Measurements from ENCODE around the gene PSMB11. TPM values are rescaled to one million over a fixed set of nuclear protein-coding genes. Genes with fewer than 3 reads are reported as not detected.

PSMB11 gene
- total and polyA plus RNA-seq, 10 donors = 0.03 TPM; not detected in 9

GRCh38 chr14:23078692-23079116, 36.7 kb downstream of the PSMB11 start:
- WGBS, 5 donors = 24 to 61% (median 37%) methylated on average over 2 of the region's 2 CpGs
- Histone ChIP-seq H3K27me3 (replicated peaks in 1 of 7) (no peaks in the 10 kb centered on the region), H3K4me3 (no peak overlapping the region), H3K9me3 (no peaks in the 10 kb centered on the region), H3K36me3 (peaks cover 3 to 100% (median 94%) of the 10 kb centered on the region in 6 donors), H3K27ac (peak overlapping the region in 5 of 8 donors; percentile 22 to 60 (median 31)), H3K4me1 (peaks cover 0 to 48% (median 19%) of the 10 kb centered on the region in 6 donors)
- intact Hi-C loops (cut with DNase I; ENCODE audit: low total_unique reads) = no loop called here
- no peak for DNase-seq
- TF ChIP-seq POLR2AphosphoS5 (IDR thresholded peaks at IDR 0.05) (peak in 2 of 3 donors; percentile 22 to 65), POLR2A (IDR thresholded peaks at IDR 0.05) (no peak)

GRCh38 chr14:23079716-23080115, 37.7 kb downstream of the PSMB11 start:
- WGBS, 5 donors = 82 to 93% (median 89%) methylated on average over 2 of the region's 2 CpGs
- no peak overlapping the region for H3K4me3 ChIP-seq
- H3K27me3 ChIP-seq (replicated peaks in 1 of 7) = no peaks in the 10 kb centered on the region
- no peaks in the 10 kb centered on the region for H3K9me3 ChIP-seq
- H3K4me1 ChIP-seq = peaks cover 0 to 48% (median 19%) of the 10 kb centered on the region in 6 donors
- no peak for TF ChIP-seq POLR2A (IDR thresholded peaks at IDR 0.05)
- TF ChIP-seq, protein P1, sequence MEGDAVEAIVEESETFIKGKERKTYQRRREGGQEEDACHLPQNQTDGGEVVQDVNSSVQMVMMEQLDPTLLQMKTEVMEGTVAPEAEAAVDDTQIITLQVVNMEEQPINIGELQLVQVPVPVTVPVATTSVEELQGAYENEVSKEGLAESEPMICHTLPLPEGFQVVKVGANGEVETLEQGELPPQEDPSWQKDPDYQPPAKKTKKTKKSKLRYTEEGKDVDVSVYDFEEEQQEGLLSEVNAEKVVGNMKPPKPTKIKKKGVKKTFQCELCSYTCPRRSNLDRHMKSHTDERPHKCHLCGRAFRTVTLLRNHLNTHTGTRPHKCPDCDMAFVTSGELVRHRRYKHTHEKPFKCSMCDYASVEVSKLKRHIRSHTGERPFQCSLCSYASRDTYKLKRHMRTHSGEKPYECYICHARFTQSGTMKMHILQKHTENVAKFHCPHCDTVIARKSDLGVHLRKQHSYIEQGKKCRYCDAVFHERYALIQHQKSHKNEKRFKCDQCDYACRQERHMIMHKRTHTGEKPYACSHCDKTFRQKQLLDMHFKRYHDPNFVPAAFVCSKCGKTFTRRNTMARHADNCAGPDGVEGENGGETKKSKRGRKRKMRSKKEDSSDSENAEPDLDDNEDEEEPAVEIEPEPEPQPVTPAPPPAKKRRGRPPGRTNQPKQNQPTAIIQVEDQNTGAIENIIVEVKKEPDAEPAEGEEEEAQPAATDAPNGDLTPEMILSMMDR (IDR thresholded peaks at IDR 0.05 in 8 of 11, conservative IDR thresholded peaks at IDR 0.05 in 3 of 11) = no peak
- no peak for TF ChIP-seq POLR2AphosphoS5 (IDR thresholded peaks at IDR 0.05)
- no peak for DNase-seq
- peaks cover 6 to 100% (median 96%) of the 10 kb centered on the region in 6 donors for H3K36me3 ChIP-seq
- peak overlapping the region in 3 of 8 donors; percentile 24 to 60 (median 59) for H3K27ac ChIP-seq
- intact Hi-C loops (cut with DNase I; ENCODE audit: low total_unique reads) = no loop called here

DNA sequence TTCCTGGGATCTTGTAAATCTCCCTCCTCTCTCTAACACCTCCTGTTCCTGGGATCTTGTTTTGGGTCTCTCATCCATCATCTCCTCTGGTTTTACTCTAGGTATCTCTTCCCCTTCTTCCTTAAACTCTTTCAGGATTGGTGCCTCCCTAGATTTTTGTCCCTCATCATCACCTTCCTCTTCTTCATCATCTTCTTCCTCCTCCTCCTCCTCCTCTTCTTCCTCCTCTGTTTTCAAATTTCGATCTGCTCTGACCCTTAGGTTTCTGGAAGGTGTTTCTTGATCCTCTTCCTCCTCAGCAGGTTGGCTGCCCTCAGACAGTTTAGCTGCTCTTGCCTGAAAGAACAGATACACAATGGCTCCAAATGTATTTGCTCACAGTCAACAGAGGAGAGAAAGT, 38.5 kb downstream of the PSMB11 start:
- H3K27ac ChIP-seq = peak overlapping the region in 1 of 8 donors; percentile 59
- WGBS, 5 donors = 66 to 82% (median 80%) methylated on average over 1 of the region's 1 CpG

GRCh38 chr14:23085458-23085857, 43.4 kb downstream of the PSMB11 start:
- WGBS, 5 donors = 75 to 87% (median 78%) methylated on average over 3 of the region's 3 CpGs
- intact Hi-C loops (cut with DNase I; ENCODE audit: low total_unique reads) = no loop called here
- peaks cover 0 to 29% (median 5%) of the 10 kb centered on the region in 6 donors for H3K4me1 ChIP-seq
- peaks cover 12 to 100% (median 92%) of the 10 kb centered on the region in 6 donors for H3K36me3 ChIP-seq
- no peak for DNase-seq
- H3K9me3 ChIP-seq = no peaks in the 10 kb centered on the region
- H3K4me3 ChIP-seq = no peak overlapping the region
- H3K27me3 ChIP-seq (replicated peaks in 1 of 7) = no peaks in the 10 kb centered on the region
- no peak overlapping the region for H3K27ac ChIP-seq
- TF ChIP-seq POLR2A (IDR thresholded peaks at IDR 0.05) = no peak
- TF ChIP-seq, protein P1 (IDR thresholded peaks at IDR 0.05 in 8 of 11, conservative IDR thresholded peaks at IDR 0.05 in 3 of 11) = no peak
- no peak for TF ChIP-seq POLR2AphosphoS5 (IDR thresholded peaks at IDR 0.05)

More for the DNA sequence above, 38.5 kb downstream of the PSMB11 start:
- Histone ChIP-seq H3K4me3 (no peak overlapping the region), H3K9me3 (no peaks in the 10 kb centered on the region), H3K4me1 (peaks cover 0 to 51% (median 20%) of the 10 kb centered on the region in 6 donors), H3K27me3 (replicated peaks in 1 of 7) (no peaks in the 10 kb centered on the region), H3K36me3 (peaks cover 6 to 100% (median 96%) of the 10 kb centered on the region in 6 donors)
- intact Hi-C loops (cut with DNase I; ENCODE audit: low total_unique reads) = no loop called here
- no peak for TF ChIP-seq POLR2A (IDR thresholded peaks at IDR 0.05)
- TF ChIP-seq POLR2AphosphoS5 (IDR thresholded peaks at IDR 0.05) = no peak
- TF ChIP-seq, protein P1 (IDR thresholded peaks at IDR 0.05 in 8 of 11, conservative IDR thresholded peaks at IDR 0.05 in 3 of 11) = no peak
- DNase-seq = no peak

Data from spleen (tissue), 11 donors.